Lower leg skin (tissue), 4 donors: ENCODE results near the gene E2F3. TPM values are rescaled to one million over a fixed set of nuclear protein-coding genes. Genes with fewer than 3 reads are reported as not detected.

Experiments used
- DNase-seq, 2 donors: peaks; one replicate each; pipeline ENCODE4 v3.0.0-alpha.2; 2019; ENCODE audit warnings: low spot score in 2 of 2
- H3K4me3 ChIP-seq: fragments of 200-600 bp; sonication (generic); 2 replicates; pipeline ENCODE4 v1.5.1; 2017; ENCODE audit warnings: mild to moderate bottlenecking, low read depth; ENCODE audit not compliant: poor library complexity, severe bottlenecking
- CTCF ChIP-seq, 3 donors: fragments of 450-650 bp; IDR thresholded peaks; one replicate each; pipeline ENCODE4 v1.5.1; 2016; ENCODE audit warnings: antibody characterized with exemption in 3 of 3, mild to moderate bottlenecking in 3 of 3, moderate library complexity in 2 of 3
- POLR2A ChIP-seq, 2 donors: fragments of 450-650 bp; IDR thresholded peaks; one replicate each; pipeline ENCODE4 v1.6.1; 2016 to 2017; ENCODE audit warnings: antibody characterized with exemption in 2 of 2, mild to moderate bottlenecking in 1 of 2, moderate library complexity in 1 of 2
- WGBS, 2 donors: methylation state at CpG; one replicate each; pipeline ENCODE4 v1.1.5; 2018; 5-methylcytosine and 5-hydroxymethylcytosine counted together
- intact Hi-C: fragments of 100-400 bp; cut with DNase I; formaldehyde crosslinking; loops from one replicate; pipeline ENCODE4 v1.15.0; 2023; ENCODE audit warnings: low total_unique reads
- total RNA-seq, 4 donors: library from RNA; depleted of rRNA; stranded (reverse); fragments of >200 nt; gene quantifications; one replicate each; pipeline ENCODE4 v1.1.0, GENCODE V29; 2016

E2F3 gene
- total RNA-seq, 4 donors from 2014 or later = 1.4 to 3.5 (median 2.0) TPM

- 0 to 1% methylated on average over 23 to 35 of the region's 72 CpGs for WGBS, 2 donors
- DNase-seq = peak; percentile 87 to 97
- no peak for TF ChIP-seq CTCF (IDR thresholded peaks at IDR 0.05)
- no peak for TF ChIP-seq POLR2A (IDR thresholded peaks at IDR 0.05)
- peak overlapping the region; percentile 60 for H3K4me3 ChIP-seq
- intact Hi-C loops = no loop called here
Measured at GRCh38 chr6:20403070-20403765, 1.5 kb downstream of the E2F3 start.

DNA sequence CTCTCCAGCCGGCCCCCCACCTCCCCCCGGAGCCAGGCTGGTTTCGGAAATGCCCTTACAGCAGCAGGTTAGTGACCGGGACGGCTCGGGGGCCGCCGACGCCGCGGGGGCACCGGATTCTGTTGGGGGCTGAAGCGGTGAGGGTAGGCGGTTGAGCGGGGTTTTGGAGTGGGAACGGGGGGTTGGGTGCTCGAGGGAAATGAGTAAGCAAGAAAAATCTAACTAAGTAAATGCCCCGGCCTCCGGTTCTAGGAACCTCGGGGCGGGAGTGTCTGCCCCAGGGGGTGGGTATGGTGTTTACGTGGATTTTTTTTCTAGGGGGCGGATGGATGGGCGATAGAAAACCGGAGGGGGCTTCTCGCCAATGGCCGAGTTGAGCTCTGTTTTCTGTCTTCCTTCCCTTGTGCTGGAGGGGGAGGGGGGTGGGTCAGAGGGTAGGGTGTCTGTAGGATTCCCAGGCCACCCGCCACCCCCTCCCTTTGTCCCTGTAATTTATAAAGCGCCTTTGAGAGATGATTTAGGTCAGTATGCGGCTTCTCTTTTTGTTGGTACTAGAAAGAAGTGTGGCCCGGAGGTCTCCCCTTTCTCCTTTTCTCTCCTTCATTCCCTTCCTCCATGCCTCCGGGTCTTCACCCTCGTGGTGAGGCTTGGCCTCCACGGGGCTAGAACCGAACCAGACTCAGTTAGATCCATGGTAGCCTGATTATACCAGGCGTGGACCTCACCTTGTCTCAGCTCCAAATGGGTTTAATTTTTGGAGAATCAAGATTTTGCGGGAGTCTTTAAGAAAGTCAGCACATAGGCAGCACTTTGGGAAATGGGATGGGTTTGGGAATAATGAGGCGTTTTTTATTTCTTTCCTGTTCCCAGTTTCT is 2.3 kb downstream of the E2F3 start:
- intact Hi-C loops = no loop called here
- DNase-seq = peak in 1 of 2 donors; percentile 22
- 1 to 2% methylated on average over 35 to 38 of the region's 38 CpGs for WGBS, 2 donors
- peak overlapping the region; percentile 60 for H3K4me3 ChIP-seq
- no peak for TF ChIP-seq CTCF (IDR thresholded peaks at IDR 0.05)
- no peak for TF ChIP-seq POLR2A (IDR thresholded peaks at IDR 0.05)

DNA sequence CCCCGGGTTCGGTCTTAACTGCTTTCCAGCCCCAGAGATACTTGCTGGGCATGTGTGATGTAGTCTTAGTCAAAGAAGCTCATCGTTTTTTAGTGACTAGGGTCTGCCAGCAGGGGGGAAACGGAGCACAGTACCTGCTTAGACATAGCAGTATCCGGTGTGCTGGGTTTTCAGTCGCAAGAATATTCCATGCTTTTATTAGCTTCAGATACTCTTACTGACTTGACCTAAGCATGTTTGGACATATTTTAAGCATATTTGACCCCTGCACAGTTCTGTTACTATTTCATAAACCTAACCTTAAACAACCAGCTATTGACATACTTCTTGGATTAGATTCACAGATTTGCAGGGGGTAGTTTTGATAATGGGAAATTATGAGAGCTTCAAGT is 3.0 kb downstream of the E2F3 start:
- no peak for TF ChIP-seq CTCF (IDR thresholded peaks at IDR 0.05)
- no peak for TF ChIP-seq POLR2A (IDR thresholded peaks at IDR 0.05)
- no peak for DNase-seq
- intact Hi-C loops = no loop called here
- H3K4me3 ChIP-seq = no peak overlapping the region
- 5% methylated on average over 6 of the region's 6 CpGs for WGBS, 2 donors

DNA sequence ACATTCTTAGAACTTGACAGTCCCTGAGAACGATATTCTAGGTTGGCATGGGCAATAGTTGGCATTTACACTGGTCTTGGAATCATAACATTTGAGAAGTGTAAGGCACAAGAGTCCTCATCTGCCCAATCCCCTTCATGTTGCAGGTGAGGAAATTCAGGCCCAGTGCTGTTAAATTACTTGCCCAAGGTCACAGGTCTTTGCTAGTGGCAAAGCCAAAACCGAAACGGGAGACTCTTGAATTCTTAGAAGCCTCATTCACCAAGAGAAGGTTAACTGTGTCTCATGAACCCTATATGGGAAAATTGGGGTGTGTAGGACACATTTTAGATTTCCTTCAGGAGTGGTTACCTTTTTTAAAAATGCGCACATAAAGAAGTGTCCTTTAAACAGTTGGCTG is 7.2 kb downstream of the E2F3 start:
- no peak for TF ChIP-seq CTCF (IDR thresholded peaks at IDR 0.05)
- TF ChIP-seq POLR2A (IDR thresholded peaks at IDR 0.05) = no peak
- no peak for DNase-seq
- intact Hi-C loops = no loop called here
- 91 to 94% methylated on average over 4 of the region's 4 CpGs for WGBS, 2 donors
- no peak overlapping the region for H3K4me3 ChIP-seq

GRCh38 chr6:20409427-20409971 is 7.8 kb downstream of the E2F3 start:
- H3K4me3 ChIP-seq = no peak overlapping the region
- intact Hi-C loops = no loop called here
- TF ChIP-seq POLR2A (IDR thresholded peaks at IDR 0.05) (no peak), CTCF (IDR thresholded peaks at IDR 0.05) (no peak)
- DNase-seq = no peak
- WGBS, 2 donors = 50 to 61% methylated on average over 6 of the region's 6 CpGs
